Measurements from ENCODE around the gene ILF2.

The ILF2 gene

GRCh38 chr1:153663211-153663610 is 7.6 kb downstream of the ILF2 start:
- Histone ChIP-seq H3K27ac (replicated peaks) (0 out of 2 replicates have a peak overlapping the region, but pooled peaks have one; percentile 13), H3K4me3 (replicated peaks; ENCODE audit: insufficient read depth, low read length) (no peak overlapping the region), H3K27me3 (ENCODE audit: insufficient read depth, poor library complexity, severe bottlenecking) (no peaks in the 10 kb centered on the region)
- TF ChIP-seq POLR2AphosphoS5 (IDR thresholded peaks at IDR 0.05; ENCODE audit: low read depth) (no peak), SPI1 (IDR thresholded peaks at IDR 0.05; ENCODE audit: borderline replicate concordance, low read depth) (no peak), CTCF (IDR thresholded peaks at IDR 0.05; ENCODE audit: insufficient read depth, low read length) (no peak), GABPA (IDR thresholded peaks at IDR 0.05; ENCODE audit: low read depth) (no peak), REST (IDR thresholded peaks at IDR 0.05; ENCODE audit: insufficient replicate concordance, low read depth) (no peak)
- peak in 1 of 2 experiments; percentile 72 for DNase-seq (ENCODE audit: low read depth in 1 of 2, low spot score in 1 of 2)

GRCh38 chr1:153662269-153662668 is 8.5 kb downstream of the ILF2 start:
- no peak for DNase-seq (ENCODE audit: low read depth in 1 of 2, low spot score in 1 of 2)
- Histone ChIP-seq H3K27me3 (ENCODE audit: insufficient read depth, poor library complexity, severe bottlenecking) (no peaks in the 10 kb centered on the region), H3K4me3 (replicated peaks; ENCODE audit: insufficient read depth, low read length) (no peak overlapping the region), H3K27ac (replicated peaks) (no peak overlapping the region)
- TF ChIP-seq POLR2AphosphoS5 (IDR thresholded peaks at IDR 0.05; ENCODE audit: low read depth), result no peak
- no peak for TF ChIP-seq GABPA (IDR thresholded peaks at IDR 0.05; ENCODE audit: low read depth)
- TF ChIP-seq CTCF (IDR thresholded peaks at IDR 0.05; ENCODE audit: insufficient read depth, low read length), result no peak
- no peak for TF ChIP-seq REST (IDR thresholded peaks at IDR 0.05; ENCODE audit: insufficient replicate concordance, low read depth)
- TF ChIP-seq SPI1 (IDR thresholded peaks at IDR 0.05; ENCODE audit: borderline replicate concordance, low read depth), result no peak

GRCh38 chr1:153661111-153661708 is 9.6 kb downstream of the ILF2 start:
- no peak for TF ChIP-seq GABPA (IDR thresholded peaks at IDR 0.05; ENCODE audit: low read depth)
- TF ChIP-seq POLR2AphosphoS5 (IDR thresholded peaks at IDR 0.05; ENCODE audit: low read depth), result peak; percentile 62; the same call in 1 of the 2 replicates
- no peak overlapping the region for H3K4me3 ChIP-seq (replicated peaks; ENCODE audit: insufficient read depth, low read length)
- no peak for DNase-seq (ENCODE audit: low read depth in 1 of 2, low spot score in 1 of 2)
- no peaks in the 10 kb centered on the region for H3K27me3 ChIP-seq (ENCODE audit: insufficient read depth, poor library complexity, severe bottlenecking)
- no peak overlapping the region for H3K27ac ChIP-seq (replicated peaks)

- no peak overlapping the region for H3K27ac ChIP-seq (replicated peaks)
- peak overlapping the region; percentile 86 for H3K4me3 ChIP-seq (replicated peaks; ENCODE audit: insufficient read depth, low read length)
- TF ChIP-seq CTCF (IDR thresholded peaks at IDR 0.05; ENCODE audit: insufficient read depth, low read length) (no peak), SPI1 (IDR thresholded peaks at IDR 0.05; ENCODE audit: borderline replicate concordance, low read depth) (no peak), REST (IDR thresholded peaks at IDR 0.05; ENCODE audit: insufficient replicate concordance, low read depth) (no peak), POLR2AphosphoS5 (IDR thresholded peaks at IDR 0.05; ENCODE audit: low read depth) (no peak), GABPA (IDR thresholded peaks at IDR 0.05; ENCODE audit: low read depth) (no peak)
- H3K27me3 ChIP-seq (ENCODE audit: insufficient read depth, poor library complexity, severe bottlenecking), result no peaks in the 10 kb centered on the region
- DNase-seq (ENCODE audit: low read depth in 1 of 2, low spot score in 1 of 2), result no peak
Observed at GRCh38 chr1:153659656-153660055, 11.1 kb downstream of the ILF2 start.
